A673 (cell line): ENCODE data around the gene PARD3. TPM values are rescaled to one million over a fixed set of nuclear protein-coding genes. Genes with fewer than 3 reads are reported as not detected.

Experiments
- BruUV-seq: library from RNA; stranded (reverse); fragments of 400-500 nt; replicated peaks from 2 replicates; lab custom pipeline; 2021; lab: Mats Ljungman, UMichigan
- CTCF ChIA-PET: fragments of 300-600 bp; sonication (Branson Sonifier 250); formaldehyde crosslinking; loops from one replicate; lab custom pipeline; 2022; ENCODE audit warnings: antibody characterized with exemption; lab: Charles Lee
- POLR2A ChIA-PET: fragments of 300-600 bp; sonication (Branson Sonifier 250); formaldehyde crosslinking; loops from one replicate; lab custom pipeline; 2022; ENCODE audit warnings: antibody characterized with exemption; ENCODE audit not compliant: low non-redundant PET; lab: Charles Lee
- DNase-seq: peaks from one replicate; pipeline ENCODE4 v3.0.0-alpha.2; 2015; ENCODE audit warnings: low spot score
- H3K27ac ChIP-seq: fragments of 200-600 bp; sonication (generic); 2 replicates; pipeline ENCODE4 v1.5.1; 2016; ENCODE audit warnings: mixed run types, low read depth, mild to moderate bottlenecking, mixed read lengths, antibody characterized with exemption, low read length; ENCODE audit not compliant: poor library complexity, severe bottlenecking
- H3K27me3 ChIP-seq: fragments of 200-600 bp; sonication (generic); replicated peaks from 2 replicates; pipeline ENCODE4 v1.6.1; 2017; ENCODE audit warnings: mixed run types, low read depth, mild to moderate bottlenecking, mixed read lengths, antibody characterized with exemption, low read length; ENCODE audit not compliant: insufficient read depth, poor library complexity
- H3K36me3 ChIP-seq: fragments of 200-600 bp; sonication (generic); 2 replicates; pipeline ENCODE4 v1.6.1; 2016; ENCODE audit warnings: mixed run types, mild to moderate bottlenecking, mixed read lengths, antibody characterized with exemption, low read length; ENCODE audit not compliant: insufficient read depth, poor library complexity, severe bottlenecking
- H3K4me1 ChIP-seq: fragments of 200-600 bp; sonication (generic); 2 replicates; pipeline ENCODE4 v1.6.1; 2017; ENCODE audit warnings: mixed run types, mild to moderate bottlenecking, mixed read lengths, antibody characterized with exemption, low read length; ENCODE audit not compliant: insufficient read depth, poor library complexity, severe bottlenecking
- H3K4me3 ChIP-seq: fragments of 200-600 bp; sonication (generic); 2 replicates; pipeline ENCODE4 v1.5.1; 2016; ENCODE audit warnings: low read depth, mixed run types, mild to moderate bottlenecking, mixed read lengths, low read length; ENCODE audit not compliant: poor library complexity, severe bottlenecking
- H3K9me3 ChIP-seq: fragments of 200-600 bp; sonication (generic); 2 replicates; pipeline ENCODE4 v1.6.1; 2016; ENCODE audit warnings: mixed run types, low read depth, mild to moderate bottlenecking, mixed read lengths, antibody characterized with exemption, low read length; ENCODE audit not compliant: poor library complexity, severe bottlenecking
- EZH2 ChIP-seq: fragments of 200-600 bp; sonication (generic); IDR thresholded peaks from 2 replicates; pipeline ENCODE4 v1.6.1; 2017; ENCODE audit warnings: borderline replicate concordance, low read depth, mild to moderate bottlenecking, mixed read lengths, antibody characterized with exemption, low read length; ENCODE audit not compliant: poor library complexity, severe bottlenecking
- intact Hi-C: fragments of 100-400 bp; cut with micrococcal nuclease; formaldehyde crosslinking; loops from one replicate; pipeline ENCODE4 v1.10.0; 2022; ENCODE audit not compliant: unreplicated experiment
- total RNA-seq: library from RNA; stranded (reverse); gene quantifications from 2 replicates; pipeline ENCODE4 v1.2.3, GENCODE V29; 2021
- TF ChIP-seq, protein P1 (sequence below): fragments of 300-800, 200-600 bp; sonication (generic); conservative IDR thresholded peaks from 2 replicates; pipeline ENCODE4 v1.5.1; 2017; ENCODE audit warnings: low read depth, mild to moderate bottlenecking, antibody characterized with exemption, low read length, moderate library complexity, mixed read lengths

Gene PARD3
- total RNA-seq, 1 experiment from 2014 or later, result 28.0 TPM

DNA sequence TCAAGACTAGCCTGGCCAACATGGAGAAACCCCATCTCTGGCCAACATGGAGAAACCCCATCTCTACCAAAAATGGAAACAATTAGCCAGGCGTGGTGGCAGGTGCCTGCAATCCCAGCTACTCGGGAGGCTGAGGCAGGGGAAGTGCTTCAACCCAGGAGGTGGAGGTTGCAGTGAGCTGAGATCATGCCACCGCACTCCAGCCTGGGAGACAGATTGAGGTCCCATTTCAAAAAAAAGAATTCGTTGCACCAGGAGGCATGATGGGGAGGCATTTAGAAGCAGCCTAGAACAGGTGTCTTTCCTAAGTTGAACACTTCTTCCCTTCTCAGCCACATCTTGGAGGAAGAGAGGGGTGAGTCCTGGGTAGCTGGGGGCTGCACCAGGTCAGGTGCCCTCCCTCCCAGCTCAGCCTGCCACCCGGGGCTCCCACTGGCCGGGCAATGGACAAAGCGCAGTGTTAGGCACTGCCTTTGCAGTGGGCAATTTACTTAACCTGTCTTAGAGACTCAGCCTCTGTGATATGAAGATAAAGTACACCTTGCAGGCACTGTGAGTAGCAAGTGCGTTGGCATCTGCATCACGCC lies 726.8 kb downstream of the PARD3 start:
- POLR2A ChIA-PET, result no interaction called here
- intact Hi-C loops, result no loop called here
- peaks cover 5% of the 10 kb centered on the region for H3K9me3 ChIP-seq
- no peak for DNase-seq
- no peaks in the 10 kb centered on the region for H3K4me1 ChIP-seq
- TF ChIP-seq, protein P1, sequence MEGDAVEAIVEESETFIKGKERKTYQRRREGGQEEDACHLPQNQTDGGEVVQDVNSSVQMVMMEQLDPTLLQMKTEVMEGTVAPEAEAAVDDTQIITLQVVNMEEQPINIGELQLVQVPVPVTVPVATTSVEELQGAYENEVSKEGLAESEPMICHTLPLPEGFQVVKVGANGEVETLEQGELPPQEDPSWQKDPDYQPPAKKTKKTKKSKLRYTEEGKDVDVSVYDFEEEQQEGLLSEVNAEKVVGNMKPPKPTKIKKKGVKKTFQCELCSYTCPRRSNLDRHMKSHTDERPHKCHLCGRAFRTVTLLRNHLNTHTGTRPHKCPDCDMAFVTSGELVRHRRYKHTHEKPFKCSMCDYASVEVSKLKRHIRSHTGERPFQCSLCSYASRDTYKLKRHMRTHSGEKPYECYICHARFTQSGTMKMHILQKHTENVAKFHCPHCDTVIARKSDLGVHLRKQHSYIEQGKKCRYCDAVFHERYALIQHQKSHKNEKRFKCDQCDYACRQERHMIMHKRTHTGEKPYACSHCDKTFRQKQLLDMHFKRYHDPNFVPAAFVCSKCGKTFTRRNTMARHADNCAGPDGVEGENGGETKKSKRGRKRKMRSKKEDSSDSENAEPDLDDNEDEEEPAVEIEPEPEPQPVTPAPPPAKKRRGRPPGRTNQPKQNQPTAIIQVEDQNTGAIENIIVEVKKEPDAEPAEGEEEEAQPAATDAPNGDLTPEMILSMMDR, result no peak
- no peak for TF ChIP-seq EZH2
- H3K36me3 ChIP-seq, result no peaks in the 10 kb centered on the region
- no TSS peak for BruUV-seq
- H3K4me3 ChIP-seq, result no peak overlapping the region
- CTCF ChIA-PET, result no interaction called here
- no peak overlapping the region for H3K27ac ChIP-seq
- no peaks in the 10 kb centered on the region for H3K27me3 ChIP-seq

DNA sequence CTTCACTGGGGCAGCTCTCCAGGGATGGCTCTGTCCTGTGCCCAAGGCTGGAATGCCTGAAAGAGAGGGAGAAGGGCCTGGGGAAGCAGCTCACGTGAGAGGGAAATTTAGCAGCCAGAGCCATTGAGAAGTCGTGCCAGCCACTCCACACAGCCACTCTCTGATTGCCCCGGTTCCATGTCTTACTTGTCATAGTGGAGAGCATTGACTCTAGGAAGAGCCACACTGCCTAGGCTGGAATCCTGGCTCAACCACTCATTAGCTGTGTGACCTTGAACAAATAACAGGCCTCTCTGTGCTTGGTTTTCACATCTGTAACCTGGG lies 728.0 kb downstream of the PARD3 start:
- BruUV-seq, result no TSS peak
- Histone ChIP-seq H3K9me3 (peaks cover 5% of the 10 kb centered on the region), H3K36me3 (no peaks in the 10 kb centered on the region), H3K4me3 (no peak overlapping the region), H3K27me3 (no peaks in the 10 kb centered on the region), H3K27ac (no peak overlapping the region), H3K4me1 (no peaks in the 10 kb centered on the region)
- TF ChIP-seq EZH2, result no peak
- TF ChIP-seq, protein P1, result no peak
- intact Hi-C loops, result no loop called here
- CTCF ChIA-PET, result no interaction called here
- DNase-seq, result no peak
- POLR2A ChIA-PET, result no interaction called here

DNA sequence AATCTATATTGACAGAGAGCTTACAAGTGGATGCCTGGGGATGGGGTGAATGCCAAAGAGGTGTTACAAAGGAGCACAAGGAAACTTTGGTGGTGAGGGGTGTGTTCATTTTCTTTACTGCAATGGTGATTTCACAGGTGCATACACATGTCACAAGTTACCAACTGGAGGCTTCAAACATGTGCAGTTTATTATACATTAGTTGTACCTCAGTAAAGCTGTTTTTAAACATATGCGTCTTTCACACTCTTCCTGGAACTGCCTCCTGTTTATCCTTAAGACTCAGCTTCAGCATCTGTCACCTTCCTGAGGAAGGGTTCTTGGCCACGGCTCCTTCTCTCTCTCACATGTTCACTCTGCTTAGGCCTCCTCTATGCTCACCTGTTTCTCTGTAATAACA lies 731.5 kb downstream of the PARD3 start:
- Histone ChIP-seq H3K36me3 (no peaks in the 10 kb centered on the region), H3K9me3 (peaks cover 5% of the 10 kb centered on the region), H3K27ac (no peak overlapping the region), H3K27me3 (no peaks in the 10 kb centered on the region), H3K4me1 (no peaks in the 10 kb centered on the region), H3K4me3 (no peak overlapping the region)
- ChIA-PET CTCF (no interaction called here), POLR2A (no interaction called here)
- no TSS peak for BruUV-seq
- intact Hi-C loops, result no loop called here
- no peak for DNase-seq
- no peak for TF ChIP-seq EZH2
- TF ChIP-seq, protein P1, result no peak
